ENCODE results near the gene POLR2M.

DNA sequence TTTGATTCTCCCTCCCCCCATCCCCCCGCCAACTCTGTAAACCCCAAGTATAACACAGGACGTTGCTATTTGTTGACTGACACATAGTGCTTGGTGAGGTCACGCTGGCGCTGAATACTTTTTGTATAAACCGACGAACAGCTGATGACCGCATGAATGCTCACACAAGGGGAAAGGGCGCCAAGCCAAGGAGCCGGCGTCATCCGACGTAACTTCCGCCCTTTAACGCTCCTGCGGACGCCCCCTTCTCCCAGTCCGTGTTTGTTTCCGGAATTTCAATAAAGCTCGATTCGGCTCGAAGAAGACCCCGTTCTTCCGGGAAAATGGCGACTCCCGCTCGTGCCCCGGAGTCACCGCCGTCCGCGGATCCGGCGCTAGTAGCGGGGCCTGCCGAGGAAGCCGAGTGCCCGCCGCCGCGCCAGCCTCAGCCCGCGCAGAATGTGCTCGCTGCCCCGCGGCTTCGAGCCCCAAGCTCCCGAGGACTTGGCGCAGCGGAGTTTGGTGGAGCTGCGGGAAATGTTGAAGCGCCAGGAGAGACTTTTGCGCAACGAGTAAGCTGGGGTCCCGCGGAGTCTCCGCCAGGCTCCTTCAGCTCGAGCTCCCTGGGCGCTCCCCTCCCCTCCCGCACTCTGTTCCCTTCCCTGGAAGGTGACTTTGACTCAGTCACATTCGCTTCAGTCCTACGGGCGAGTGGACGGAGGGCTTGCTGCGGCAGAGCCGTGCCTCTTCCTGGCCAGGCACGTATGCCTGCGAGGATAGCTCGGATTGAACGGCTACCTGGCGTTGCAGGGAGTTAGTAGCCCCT is at the start of gene POLR2M:
- TF ChIP-seq POLR2AphosphoS5 (IDR thresholded peaks at IDR 0.05; ENCODE audit: low read depth, low read length) (peak; percentile 67), SIN3A (IDR thresholded peaks at IDR 0.05; ENCODE audit: borderline replicate concordance, insufficient read depth, low read length) (peak; percentile 65; the same call in 1 of the 2 replicates), TAF1 (IDR thresholded peaks at IDR 0.05; ENCODE audit: borderline replicate concordance, insufficient read depth, low read length) (peak; percentile 76; the same call in 1 of the 2 replicates), FOXP2 (optimal IDR thresholded peaks at IDR 0.05; ENCODE audit: borderline replicate concordance, extremely low read depth, extremely low read length, insufficient read depth) (peak; percentile 3)
- TF ChIP-seq, protein P1, sequence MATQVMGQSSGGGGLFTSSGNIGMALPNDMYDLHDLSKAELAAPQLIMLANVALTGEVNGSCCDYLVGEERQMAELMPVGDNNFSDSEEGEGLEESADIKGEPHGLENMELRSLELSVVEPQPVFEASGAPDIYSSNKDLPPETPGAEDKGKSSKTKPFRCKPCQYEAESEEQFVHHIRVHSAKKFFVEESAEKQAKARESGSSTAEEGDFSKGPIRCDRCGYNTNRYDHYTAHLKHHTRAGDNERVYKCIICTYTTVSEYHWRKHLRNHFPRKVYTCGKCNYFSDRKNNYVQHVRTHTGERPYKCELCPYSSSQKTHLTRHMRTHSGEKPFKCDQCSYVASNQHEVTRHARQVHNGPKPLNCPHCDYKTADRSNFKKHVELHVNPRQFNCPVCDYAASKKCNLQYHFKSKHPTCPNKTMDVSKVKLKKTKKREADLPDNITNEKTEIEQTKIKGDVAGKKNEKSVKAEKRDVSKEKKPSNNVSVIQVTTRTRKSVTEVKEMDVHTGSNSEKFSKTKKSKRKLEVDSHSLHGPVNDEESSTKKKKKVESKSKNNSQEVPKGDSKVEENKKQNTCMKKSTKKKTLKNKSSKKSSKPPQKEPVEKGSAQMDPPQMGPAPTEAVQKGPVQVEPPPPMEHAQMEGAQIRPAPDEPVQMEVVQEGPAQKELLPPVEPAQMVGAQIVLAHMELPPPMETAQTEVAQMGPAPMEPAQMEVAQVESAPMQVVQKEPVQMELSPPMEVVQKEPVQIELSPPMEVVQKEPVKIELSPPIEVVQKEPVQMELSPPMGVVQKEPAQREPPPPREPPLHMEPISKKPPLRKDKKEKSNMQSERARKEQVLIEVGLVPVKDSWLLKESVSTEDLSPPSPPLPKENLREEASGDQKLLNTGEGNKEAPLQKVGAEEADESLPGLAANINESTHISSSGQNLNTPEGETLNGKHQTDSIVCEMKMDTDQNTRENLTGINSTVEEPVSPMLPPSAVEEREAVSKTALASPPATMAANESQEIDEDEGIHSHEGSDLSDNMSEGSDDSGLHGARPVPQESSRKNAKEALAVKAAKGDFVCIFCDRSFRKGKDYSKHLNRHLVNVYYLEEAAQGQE (IDR thresholded peaks at IDR 0.05; ENCODE audit: insufficient read depth in 1 of 2, low read depth in 2 of 2, low read length in 2 of 2), result no peak

Data from PFSK-1 (cell line).